Activated T-cell treated with anti-CD3 and anti-CD28 coated beads, Interleukin-2, amount 50 U/mL, for 72 hours (primary cell): ENCODE data around the gene TSPO. TPM values are rescaled to one million over a fixed set of nuclear protein-coding genes. Genes with fewer than 3 reads are reported as not detected.

Experiments used
- ATAC-seq, 2 donors: fragments of 150-1000 bp; cut with Tn5 transposase; replicated peaks in 1 of 2; 2 replicates each; pipeline ENCODE4 v1.10.0; 2021; ENCODE audit warnings: moderate library complexity in 2 of 2, mild to moderate bottlenecking in 1 of 2
- DNase-seq, 2 donors: peaks; one replicate each; pipeline ENCODE4 v3.0.0; 2021 to 2022; ENCODE audit warnings: mixed read lengths in 1 of 2
- H3K27ac Mint-ChIP-seq: one replicate; pipeline ENCODE4 v1.8.0; 2022; ENCODE audit warnings: mild to moderate bottlenecking, moderate library complexity, mixed read lengths
- H3K27me3 Mint-ChIP-seq: one replicate; pipeline ENCODE4 v1.8.0; 2022; ENCODE audit warnings: low read depth, mixed read lengths
- H3K36me3 Mint-ChIP-seq, 2 donors: one replicate each; pipeline ENCODE4 v1.8.0; 2022; ENCODE audit warnings: mixed read lengths in 2 of 2, mild to moderate bottlenecking in 1 of 2; ENCODE audit not compliant: insufficient read depth in 2 of 2
- H3K4me1 Mint-ChIP-seq: one replicate; pipeline ENCODE4 v1.8.0; 2022; ENCODE audit warnings: low read depth, mixed read lengths
- H3K4me3 Mint-ChIP-seq, 2 donors: one replicate each; pipeline ENCODE4 v1.8.0; 2022; ENCODE audit warnings: mild to moderate bottlenecking in 2 of 2, mixed read lengths in 2 of 2, moderate library complexity in 2 of 2
- H3K9me3 Mint-ChIP-seq, 2 donors: one replicate each; pipeline ENCODE4 v1.8.0; 2022; ENCODE audit warnings: mixed read lengths in 2 of 2
- total RNA-seq, 2 donors: library from RNA; stranded (reverse); gene quantifications; one replicate each; pipeline ENCODE4 v1.2.3, GENCODE V29; 2022

Gene TSPO
- total RNA-seq, 2 donors from 2014 or later: 61.5 to 93.8 TPM

- H3K27ac Mint-ChIP-seq: no peak overlapping the region
- no peaks in the 10 kb centered on the region for H3K36me3 Mint-ChIP-seq
Observed at GRCh38 chr22:43118953-43119458, 32.4 kb upstream of the TSPO start.

GRCh38 chr22:43126501-43127165, 24.7 kb upstream of the TSPO start:
- H3K4me1 Mint-ChIP-seq: no peaks in the 10 kb centered on the region
- H3K27me3 Mint-ChIP-seq: no peaks in the 10 kb centered on the region
- no peak overlapping the region for H3K4me3 Mint-ChIP-seq
- ATAC-seq: no peak
- no peak overlapping the region for H3K27ac Mint-ChIP-seq
- no peaks in the 10 kb centered on the region for H3K9me3 Mint-ChIP-seq
- no peaks in the 10 kb centered on the region for H3K36me3 Mint-ChIP-seq
- DNase-seq: no peak

More at GRCh38 chr22:43118953-43119458, 32.4 kb upstream of the TSPO start:
- Mint-ChIP-seq H3K4me3 (no peak overlapping the region), H3K9me3 (no peaks in the 10 kb centered on the region), H3K4me1 (no peaks in the 10 kb centered on the region), H3K27me3 (no peaks in the 10 kb centered on the region)
- no peak for ATAC-seq
- no peak for DNase-seq

- Mint-ChIP-seq H3K4me1 (no peaks in the 10 kb centered on the region), H3K27me3 (no peaks in the 10 kb centered on the region), H3K9me3 (no peaks in the 10 kb centered on the region), H3K36me3 (peaks cover 0 to 1% of the 10 kb centered on the region in 2 donors), H3K27ac (no peak overlapping the region), H3K4me3 (no peak overlapping the region)
- DNase-seq (no peak), ATAC-seq (no peak)
Observed at GRCh38 chr22:43127166-43127908, 24.0 kb upstream of the TSPO start.

- H3K27me3 Mint-ChIP-seq: no peaks in the 10 kb centered on the region
- H3K4me1 Mint-ChIP-seq: no peaks in the 10 kb centered on the region
- DNase-seq (no peak), ATAC-seq (no peak)
- H3K4me3 Mint-ChIP-seq: no peak overlapping the region
- no peak overlapping the region for H3K27ac Mint-ChIP-seq
- H3K9me3 Mint-ChIP-seq: no peaks in the 10 kb centered on the region
- H3K36me3 Mint-ChIP-seq: peaks cover 0 to 1% of the 10 kb centered on the region in 2 donors
Observed at GRCh38 chr22:43128116-43128515, 23.2 kb upstream of the TSPO start.

- Mint-ChIP-seq H3K27ac (no peak overlapping the region), H3K27me3 (no peaks in the 10 kb centered on the region)
- DNase-seq: no peak
Observed at GRCh38 chr22:43128928-43129424, 22.4 kb upstream of the TSPO start.

GRCh38 chr22:43129426-43130425, 21.6 kb upstream of the TSPO start:
- no peaks in the 10 kb centered on the region for H3K27me3 Mint-ChIP-seq
- peaks cover 0 to 1% of the 10 kb centered on the region in 2 donors for H3K36me3 Mint-ChIP-seq
- H3K4me1 Mint-ChIP-seq: no peaks in the 10 kb centered on the region
- ATAC-seq (no peak), DNase-seq (no peak)
- H3K27ac Mint-ChIP-seq: no peak overlapping the region
- no peak overlapping the region for H3K4me3 Mint-ChIP-seq
- H3K9me3 Mint-ChIP-seq: no peaks in the 10 kb centered on the region

More at GRCh38 chr22:43128928-43129424, 22.4 kb upstream of the TSPO start:
- H3K36me3 Mint-ChIP-seq: peaks cover 0 to 1% of the 10 kb centered on the region in 2 donors
- H3K4me1 Mint-ChIP-seq: no peaks in the 10 kb centered on the region
- H3K9me3 Mint-ChIP-seq: no peaks in the 10 kb centered on the region
- H3K4me3 Mint-ChIP-seq: no peak overlapping the region
- no peak for ATAC-seq

- ATAC-seq (no peak), DNase-seq (no peak)
- Mint-ChIP-seq H3K27ac (no peak overlapping the region), H3K4me3 (no peak overlapping the region), H3K4me1 (no peaks in the 10 kb centered on the region), H3K9me3 (no peaks in the 10 kb centered on the region), H3K27me3 (no peaks in the 10 kb centered on the region), H3K36me3 (peaks cover 0 to 3% of the 10 kb centered on the region in 2 donors)
Observed at GRCh38 chr22:43131773-43132501, 19.4 kb upstream of the TSPO start.

GRCh38 chr22:43133401-43133800, 18.0 kb upstream of the TSPO start:
- H3K4me3 Mint-ChIP-seq: no peak overlapping the region
- no peak for ATAC-seq
- H3K27ac Mint-ChIP-seq: no peak overlapping the region
- H3K9me3 Mint-ChIP-seq: no peaks in the 10 kb centered on the region
- DNase-seq: no peak
- H3K4me1 Mint-ChIP-seq: no peaks in the 10 kb centered on the region
- no peaks in the 10 kb centered on the region for H3K27me3 Mint-ChIP-seq
- peaks cover 0 to 3% of the 10 kb centered on the region in 2 donors for H3K36me3 Mint-ChIP-seq

- DNase-seq (no peak), ATAC-seq (no peak)
- no peaks in the 10 kb centered on the region for H3K9me3 Mint-ChIP-seq
- no peak overlapping the region for H3K27ac Mint-ChIP-seq
- H3K4me3 Mint-ChIP-seq: no peak overlapping the region
- H3K4me1 Mint-ChIP-seq: no peaks in the 10 kb centered on the region
- peaks cover 0 to 6% of the 10 kb centered on the region in 2 donors for H3K36me3 Mint-ChIP-seq
- no peaks in the 10 kb centered on the region for H3K27me3 Mint-ChIP-seq
Observed at GRCh38 chr22:43134553-43134952, 16.8 kb upstream of the TSPO start.

- Mint-ChIP-seq H3K27me3 (no peaks in the 10 kb centered on the region), H3K27ac (no peak overlapping the region), H3K36me3 (peaks cover 2 to 9% of the 10 kb centered on the region in 2 donors)
Observed at GRCh38 chr22:43135565-43135964, 15.8 kb upstream of the TSPO start.

GRCh38 chr22:43136255-43136654, 15.1 kb upstream of the TSPO start:
- no peaks in the 10 kb centered on the region for H3K27me3 Mint-ChIP-seq
- peak; percentile 62 to 66 for ATAC-seq
- peak; percentile 44 to 58 for DNase-seq
- no peak overlapping the region for H3K4me3 Mint-ChIP-seq
- no peak overlapping the region for H3K27ac Mint-ChIP-seq
- no peaks in the 10 kb centered on the region for H3K9me3 Mint-ChIP-seq
- peaks cover 9% of the 10 kb centered on the region for H3K4me1 Mint-ChIP-seq
- peaks cover 2 to 9% of the 10 kb centered on the region in 2 donors for H3K36me3 Mint-ChIP-seq

More at GRCh38 chr22:43135565-43135964, 15.8 kb upstream of the TSPO start:
- ATAC-seq: no peak
- Mint-ChIP-seq H3K4me1 (peaks cover 2% of the 10 kb centered on the region), H3K9me3 (no peaks in the 10 kb centered on the region), H3K4me3 (no peak overlapping the region)
- DNase-seq: no peak

- ATAC-seq (no peak), DNase-seq (no peak)
- peaks cover 2 to 9% of the 10 kb centered on the region in 2 donors for H3K36me3 Mint-ChIP-seq
- no peak overlapping the region for H3K4me3 Mint-ChIP-seq
- peaks cover 13% of the 10 kb centered on the region for H3K4me1 Mint-ChIP-seq
- H3K9me3 Mint-ChIP-seq: no peaks in the 10 kb centered on the region
- H3K27me3 Mint-ChIP-seq: no peaks in the 10 kb centered on the region
- no peak overlapping the region for H3K27ac Mint-ChIP-seq
Observed at GRCh38 chr22:43136801-43137200, 14.6 kb upstream of the TSPO start.
